Upper lobe of right lung (tissue), 1 donor: Measurements from ENCODE around the gene BST1. TPM values are rescaled to one million over a fixed set of nuclear protein-coding genes. Genes with fewer than 3 reads are reported as not detected.
A peak's percentile ranks its signal among the peaks of the same experiment; 100 is the strongest.

ENCODE experiments used
- ATAC-seq: fragments of 200-7000 bp; cut with Tn5 transposase; one replicate; pipeline ENCODE4 v1.9.1; 2020; ENCODE audit warnings: mild to moderate bottlenecking, moderate library complexity
- DNase-seq: peaks from one replicate; pipeline ENCODE4 v3.0.0-alpha.2; 2020
- H3K27ac ChIP-seq: fragments of 200-600 bp; one replicate; pipeline ENCODE4 v1.8.0; 2022
- H3K27me3 ChIP-seq: fragments of 200-600 bp; one replicate; pipeline ENCODE4 v1.8.0; 2022; ENCODE audit warnings: mild to moderate bottlenecking
- H3K36me3 ChIP-seq: fragments of 200-600 bp; one replicate; pipeline ENCODE4 v1.8.0; 2022
- H3K4me1 ChIP-seq: fragments of 200-600 bp; one replicate; pipeline ENCODE4 v1.8.0; 2022
- H3K4me3 ChIP-seq: fragments of 200-600 bp; one replicate; pipeline ENCODE4 v1.8.0; 2022; ENCODE audit warnings: mild to moderate bottlenecking
- H3K9me3 ChIP-seq: fragments of 200-600 bp; one replicate; pipeline ENCODE4 v1.8.0; 2022
- intact Hi-C: fragments of 100-400 bp; cut with DNase I; formaldehyde crosslinking; loops from one replicate; pipeline ENCODE4 v1.11.0; 2022
- total RNA-seq: library from RNA; stranded (reverse); fragmentation: NEBNext Ultra II Directional; extraction: Animal tissue kit (Norgen Biotek cat#: 25700); gene quantifications from one replicate; pipeline ENCODE4 v1.2.1, GENCODE V29; 2021
- TF ChIP-seq, protein P1 (sequence below): fragments of 200-600 bp; IDR thresholded peaks from one replicate; pipeline ENCODE4 v1.8.0; 2022; ENCODE audit warnings: antibody characterized with exemption
- donor health status: DM: no; HTN: yes; CAD: no; lungs with severe emphysema.

Gene BST1
- total RNA-seq, 1 donor from 2014 or later = 11.0 TPM

DNA sequence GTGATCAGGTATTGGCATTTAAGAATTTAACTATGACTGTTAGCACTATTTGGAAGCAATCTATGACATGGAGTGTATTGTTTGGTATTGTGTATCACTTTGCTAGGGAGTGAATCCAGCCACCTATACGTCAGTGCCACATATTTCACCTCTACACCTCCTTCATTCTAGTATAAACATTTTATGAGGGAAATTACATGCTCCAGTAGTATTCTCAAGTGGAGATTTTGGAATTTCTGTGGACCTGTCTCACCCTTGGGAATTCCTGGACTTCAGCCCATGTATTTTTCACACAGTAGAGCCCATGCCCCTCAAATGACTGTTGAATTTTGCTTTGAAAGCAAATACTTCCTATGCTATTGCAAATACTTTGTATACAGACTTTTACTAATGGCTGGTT lies 11.3 kb downstream of the BST1 start:
- no peaks in the 10 kb centered on the region for H3K27me3 ChIP-seq
- no peak overlapping the region for H3K27ac ChIP-seq
- ATAC-seq (no peak), DNase-seq (no peak)
- H3K9me3 ChIP-seq = no peaks in the 10 kb centered on the region
- intact Hi-C loops = no loop called here
- TF ChIP-seq, protein P1, sequence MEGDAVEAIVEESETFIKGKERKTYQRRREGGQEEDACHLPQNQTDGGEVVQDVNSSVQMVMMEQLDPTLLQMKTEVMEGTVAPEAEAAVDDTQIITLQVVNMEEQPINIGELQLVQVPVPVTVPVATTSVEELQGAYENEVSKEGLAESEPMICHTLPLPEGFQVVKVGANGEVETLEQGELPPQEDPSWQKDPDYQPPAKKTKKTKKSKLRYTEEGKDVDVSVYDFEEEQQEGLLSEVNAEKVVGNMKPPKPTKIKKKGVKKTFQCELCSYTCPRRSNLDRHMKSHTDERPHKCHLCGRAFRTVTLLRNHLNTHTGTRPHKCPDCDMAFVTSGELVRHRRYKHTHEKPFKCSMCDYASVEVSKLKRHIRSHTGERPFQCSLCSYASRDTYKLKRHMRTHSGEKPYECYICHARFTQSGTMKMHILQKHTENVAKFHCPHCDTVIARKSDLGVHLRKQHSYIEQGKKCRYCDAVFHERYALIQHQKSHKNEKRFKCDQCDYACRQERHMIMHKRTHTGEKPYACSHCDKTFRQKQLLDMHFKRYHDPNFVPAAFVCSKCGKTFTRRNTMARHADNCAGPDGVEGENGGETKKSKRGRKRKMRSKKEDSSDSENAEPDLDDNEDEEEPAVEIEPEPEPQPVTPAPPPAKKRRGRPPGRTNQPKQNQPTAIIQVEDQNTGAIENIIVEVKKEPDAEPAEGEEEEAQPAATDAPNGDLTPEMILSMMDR = no peak
- H3K36me3 ChIP-seq = no peaks in the 10 kb centered on the region
- peaks cover 10% of the 10 kb centered on the region for H3K4me1 ChIP-seq
- H3K4me3 ChIP-seq = no peak overlapping the region

DNA sequence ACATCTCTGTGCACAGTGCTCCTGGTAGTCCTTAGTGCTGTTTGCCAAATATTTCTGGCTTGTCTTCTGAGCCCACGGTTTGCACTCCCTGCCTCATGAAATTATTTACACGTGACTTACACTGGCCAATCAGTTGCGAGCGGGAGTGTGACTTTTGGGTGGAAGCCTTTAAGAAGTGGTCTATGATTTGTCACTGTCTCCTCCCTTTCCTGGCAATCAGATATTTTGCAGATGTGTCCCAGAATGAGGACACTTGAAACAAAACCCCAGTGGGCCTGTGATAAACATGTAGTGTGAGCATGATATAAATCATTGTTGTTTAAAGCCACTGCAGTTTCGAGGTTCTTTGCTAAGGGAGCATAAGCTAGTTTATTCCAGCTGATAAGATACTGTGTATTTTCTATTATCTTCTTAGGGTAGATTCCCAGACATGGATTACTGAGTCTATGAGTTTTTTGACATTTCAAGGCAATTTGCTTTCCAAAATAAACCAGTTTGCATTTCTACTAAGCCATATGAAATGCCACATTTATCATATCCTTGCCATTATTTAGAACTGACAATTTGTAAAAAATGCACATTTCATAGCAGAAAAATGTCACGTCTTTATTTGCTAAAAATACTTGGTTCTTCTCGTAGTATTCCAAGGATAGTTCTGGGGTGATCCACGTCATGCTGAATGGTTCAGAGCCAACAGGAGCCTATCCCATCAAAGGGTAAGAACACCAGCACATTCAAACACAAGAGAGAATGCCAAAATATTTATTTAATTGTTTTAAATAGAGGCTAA lies 12.0 kb downstream of the BST1 start:
- ATAC-seq = peak; percentile 47
- no peak overlapping the region for H3K27ac ChIP-seq

DNA sequence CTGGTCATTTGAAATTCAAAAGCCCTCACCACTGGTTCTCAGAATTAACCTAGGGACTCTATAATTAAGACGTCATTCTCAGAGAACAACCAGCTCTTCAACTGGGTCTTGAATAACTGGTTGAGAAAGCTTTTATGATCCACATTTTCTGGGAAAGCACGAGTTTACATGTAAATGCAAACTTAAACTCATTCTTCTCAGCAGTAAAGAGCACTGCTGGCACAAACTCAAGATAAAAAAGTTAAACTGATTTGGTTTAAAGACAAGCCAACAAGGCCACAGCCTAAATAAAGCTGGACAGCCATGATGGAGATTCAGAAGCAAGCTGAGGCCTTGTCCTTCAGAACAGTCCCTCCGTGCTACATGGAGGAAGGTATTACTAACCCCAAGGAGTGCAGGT lies 13.2 kb downstream of the BST1 start:
- Histone ChIP-seq H3K9me3 (no peaks in the 10 kb centered on the region), H3K4me3 (no peak overlapping the region), H3K27me3 (no peaks in the 10 kb centered on the region), H3K4me1 (peaks cover 10% of the 10 kb centered on the region), H3K27ac (no peak overlapping the region), H3K36me3 (no peaks in the 10 kb centered on the region)
- ATAC-seq (no peak), DNase-seq (no peak)
- intact Hi-C loops = no loop called here
- TF ChIP-seq, protein P1 = no peak

More for the DNA sequence above, 12.0 kb downstream of the BST1 start:
- H3K36me3 ChIP-seq = no peaks in the 10 kb centered on the region
- peaks cover 10% of the 10 kb centered on the region for H3K4me1 ChIP-seq
- TF ChIP-seq, protein P1 = no peak
- no peak for DNase-seq
- H3K27me3 ChIP-seq = no peaks in the 10 kb centered on the region
- intact Hi-C loops = no loop called here
- no peak overlapping the region for H3K4me3 ChIP-seq
- no peaks in the 10 kb centered on the region for H3K9me3 ChIP-seq

DNA sequence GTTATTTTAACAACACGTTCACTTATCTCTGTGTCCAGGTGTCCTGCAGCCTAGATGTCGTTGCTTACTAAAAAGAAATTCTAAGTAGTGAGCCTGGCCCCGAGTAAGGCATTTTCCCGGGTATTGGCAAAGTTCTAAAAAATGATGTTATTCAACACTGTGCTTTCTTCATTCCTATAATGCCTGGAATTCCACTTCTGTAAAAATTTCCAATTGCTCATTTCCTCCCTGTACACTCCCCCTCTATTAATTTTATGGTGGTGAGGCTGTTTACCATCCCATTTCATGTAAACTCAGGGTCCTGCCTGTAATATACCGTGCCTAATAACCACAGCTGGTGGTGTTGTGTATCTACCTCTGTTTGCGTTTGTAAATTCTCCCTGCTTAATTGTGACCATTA lies 14.2 kb downstream of the BST1 start:
- Histone ChIP-seq H3K27me3 (no peaks in the 10 kb centered on the region), H3K4me3 (no peak overlapping the region), H3K27ac (no peak overlapping the region), H3K9me3 (no peaks in the 10 kb centered on the region), H3K36me3 (no peaks in the 10 kb centered on the region), H3K4me1 (peaks cover 10% of the 10 kb centered on the region)
- ATAC-seq (no peak), DNase-seq (no peak)
- TF ChIP-seq, protein P1 = no peak
- intact Hi-C loops = no loop called here

DNA sequence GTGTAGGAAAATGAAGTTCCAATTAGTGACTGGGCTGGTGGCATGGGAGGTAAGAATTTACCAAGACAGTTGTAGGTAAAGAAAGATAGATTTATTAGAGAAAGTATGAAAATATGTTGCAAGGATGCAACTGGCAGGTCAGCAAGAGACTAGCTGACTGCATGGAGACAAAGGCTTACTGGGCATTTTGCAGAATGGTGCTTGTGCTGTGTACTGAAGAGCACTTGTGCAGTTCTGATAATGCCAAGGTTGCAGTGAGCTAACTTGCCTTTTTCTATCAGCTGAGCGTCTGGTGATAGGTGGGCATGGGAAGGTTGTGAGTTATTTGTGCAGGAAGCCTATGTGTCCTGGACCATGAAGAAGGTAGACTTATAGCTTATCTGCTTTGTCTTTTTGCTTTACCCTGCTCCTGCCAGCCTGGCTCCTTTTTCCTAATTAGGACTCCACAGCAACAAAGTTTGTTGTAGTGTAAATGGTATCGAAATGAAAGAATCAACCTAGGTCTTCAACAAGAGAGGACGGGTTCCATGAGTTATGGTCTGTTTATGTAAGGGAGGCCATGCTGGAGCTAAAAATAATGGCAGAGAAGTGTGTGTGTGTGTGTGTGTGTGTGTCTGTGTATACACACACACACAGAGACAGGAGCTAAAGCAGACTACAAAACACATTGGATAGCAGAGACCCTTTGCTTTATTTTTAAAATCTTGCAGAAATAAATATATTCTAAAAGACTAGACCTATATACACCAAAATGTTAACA lies 15.0 kb downstream of the BST1 start:
- Histone ChIP-seq H3K9me3 (no peaks in the 10 kb centered on the region), H3K27me3 (no peaks in the 10 kb centered on the region), H3K4me1 (peaks cover 10% of the 10 kb centered on the region), H3K27ac (no peak overlapping the region), H3K36me3 (no peaks in the 10 kb centered on the region), H3K4me3 (no peak overlapping the region)
- intact Hi-C loops = no loop called here
- ATAC-seq (peak; percentile 69), DNase-seq (no peak)
- TF ChIP-seq, protein P1 = no peak
